CD8-positive, alpha-beta memory T cell (primary cell): ENCODE data around the gene NEDD4L. TPM values are rescaled to one million over a fixed set of nuclear protein-coding genes. Genes with fewer than 3 reads are reported as not detected.

Source experiments
- CTCF ChIA-PET: fragments of 350-600 bp; sonication (Branson Sonifier 250); formaldehyde crosslinking; loops from one replicate; lab custom pipeline; 2021; ENCODE audit warnings: antibody characterized with exemption; lab: Charles Lee
- POLR2A ChIA-PET: fragments of 350-600 bp; sonication (Branson Sonifier 250); formaldehyde crosslinking; loops from one replicate; lab custom pipeline; 2021; ENCODE audit warnings: antibody characterized with exemption; lab: Charles Lee
- DNase-seq, 5 donors: peaks; one replicate each; pipeline versions ENCODE4 v3.0.0 to v3.0.0-alpha.2; 2020 to 2022; ENCODE audit warnings: mixed read lengths in 1 of 5
- H3K27ac ChIP-seq: one replicate; pipeline ENCODE4 v1.7.0; 2013; ENCODE audit warnings: low read depth, mild to moderate bottlenecking, low read length, moderate library complexity
- H3K27me3 ChIP-seq: 2 replicates; pipeline ENCODE4 v1.7.0; 2013; ENCODE audit warnings: low read length, mild to moderate bottlenecking; ENCODE audit not compliant: insufficient read depth, poor library complexity, severe bottlenecking
- H3K36me3 ChIP-seq: 2 replicates; pipeline ENCODE4 v1.7.0; 2013; ENCODE audit warnings: mild to moderate bottlenecking, low read length, moderate library complexity; ENCODE audit not compliant: insufficient read depth
- H3K4me1 ChIP-seq: 2 replicates; pipeline ENCODE4 v1.7.0; 2013; ENCODE audit warnings: mild to moderate bottlenecking, low read length, moderate library complexity; ENCODE audit not compliant: insufficient read depth
- H3K4me3 ChIP-seq: 2 replicates; pipeline ENCODE4 v1.7.0; 2013; ENCODE audit warnings: mild to moderate bottlenecking, low read length
- H3K9me3 ChIP-seq: 2 replicates; pipeline ENCODE4 v1.7.0; 2013; ENCODE audit warnings: mild to moderate bottlenecking, low read length
- H3K27ac Mint-ChIP-seq, 8 donors: one replicate each; pipeline ENCODE4 v1.8.0; 2020 to 2021; ENCODE audit warnings: mixed read lengths in 8 of 8, mild to moderate bottlenecking in 6 of 8, inconsistent platforms in 3 of 8, moderate library complexity in 3 of 8
- H3K27me3 Mint-ChIP-seq, 2 donors: one replicate each; pipeline ENCODE4 v1.8.0; 2020 to 2021; ENCODE audit warnings: mixed read lengths in 2 of 2, mild to moderate bottlenecking in 1 of 2, moderate library complexity in 1 of 2
- H3K36me3 Mint-ChIP-seq, 3 donors: one replicate each; pipeline ENCODE4 v1.8.0; 2020 to 2021; ENCODE audit warnings: mixed read lengths in 3 of 3, inconsistent platforms in 1 of 3, mild to moderate bottlenecking in 1 of 3
- H3K4me1 Mint-ChIP-seq, 3 donors: one replicate each; pipeline ENCODE4 v1.8.0; 2020 to 2021; ENCODE audit warnings: mixed read lengths in 3 of 3, inconsistent platforms in 1 of 3, mild to moderate bottlenecking in 1 of 3
- H3K4me3 Mint-ChIP-seq, 7 donors: one replicate each; pipeline ENCODE4 v1.8.0; 2020 to 2021; ENCODE audit warnings: mixed read lengths in 7 of 7, mild to moderate bottlenecking in 6 of 7, moderate library complexity in 4 of 7, inconsistent platforms in 2 of 7
- H3K9me3 Mint-ChIP-seq, 5 donors: one replicate each; pipeline ENCODE4 v1.8.0; 2020 to 2022; ENCODE audit warnings: mixed read lengths in 5 of 5, mild to moderate bottlenecking in 3 of 5, moderate library complexity in 2 of 5, inconsistent platforms in 1 of 5
- polyA plus RNA-seq: library from polyadenylated mRNA; unstranded; fragments of 300-500 nt; fragmentation: Illumina TruSeq; gene quantifications from one replicate; pipeline ENCODE4 v1.2.3, GENCODE V29; 2021
- total RNA-seq, 2 experiments: library from RNA; stranded (reverse); gene quantifications; one replicate each; pipeline ENCODE4 v1.2.3, GENCODE V29; 2021

NEDD4L gene
- total and polyA plus RNA-seq, 3 experiments from 2014 or later = 1.4 to 4.1 (median 3.0) TPM

DNA sequence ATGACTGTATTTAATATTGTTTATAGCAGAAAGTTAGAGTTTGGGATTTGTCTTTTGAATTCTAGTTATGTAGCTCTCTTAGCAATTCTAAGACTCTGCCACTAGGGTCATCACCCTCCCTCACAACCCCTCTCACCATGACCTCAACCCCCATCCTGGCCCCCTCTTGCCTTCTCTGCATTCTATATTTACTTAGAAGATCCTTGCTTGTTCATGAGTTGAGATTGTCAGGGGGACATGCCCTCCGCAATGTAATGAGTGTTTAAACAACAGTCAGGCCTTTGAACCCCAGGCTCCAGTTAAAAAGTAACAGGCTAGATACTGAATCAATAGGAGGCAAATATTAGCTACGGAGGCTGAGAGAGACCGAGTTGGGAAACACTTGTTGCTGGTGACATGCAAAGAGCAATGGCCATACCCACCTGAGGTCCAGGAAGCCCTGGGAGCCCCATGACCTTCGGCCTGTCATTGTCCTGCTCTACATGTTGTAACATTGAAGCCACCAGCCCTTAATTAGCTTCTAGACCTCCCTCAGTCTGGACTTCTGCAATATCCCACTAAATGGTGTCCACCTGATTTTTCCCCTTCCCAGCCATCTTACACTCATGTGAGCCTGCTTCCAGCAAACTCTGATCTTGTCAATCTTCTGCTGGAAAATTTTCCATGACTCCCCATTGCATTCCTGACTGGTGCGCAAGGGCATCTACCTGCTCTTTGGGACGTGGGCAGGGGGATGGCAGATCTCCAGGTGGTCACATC, 363.8 kb downstream of the NEDD4L start:
- H3K9me3 ChIP-seq = no peaks in the 10 kb centered on the region
- H3K4me3 Mint-ChIP-seq = no peak overlapping the region
- H3K36me3 Mint-ChIP-seq = peaks cover 0 to 2% (median 0%) of the 10 kb centered on the region in 3 donors
- H3K27ac Mint-ChIP-seq = no peak overlapping the region
- H3K27me3 Mint-ChIP-seq = peaks cover 2 to 5% of the 10 kb centered on the region in 2 donors
- no peaks in the 10 kb centered on the region for H3K27me3 ChIP-seq
- no peaks in the 10 kb centered on the region for H3K4me1 Mint-ChIP-seq
- ChIA-PET POLR2A (no interaction called here), CTCF (no interaction called here)
- no peak overlapping the region for H3K4me3 ChIP-seq
- H3K4me1 ChIP-seq = no peaks in the 10 kb centered on the region
- no peaks in the 10 kb centered on the region for H3K9me3 Mint-ChIP-seq
- H3K36me3 ChIP-seq = no peaks in the 10 kb centered on the region
- DNase-seq = no peak
- no peak overlapping the region for H3K27ac ChIP-seq

GRCh38 chr18:58408665-58409064, 364.6 kb downstream of the NEDD4L start:
- no peaks in the 10 kb centered on the region for H3K27me3 ChIP-seq
- CTCF ChIA-PET = no interaction called here
- POLR2A ChIA-PET = no interaction called here
- DNase-seq = no peak
- no peaks in the 10 kb centered on the region for H3K36me3 ChIP-seq
- no peak overlapping the region for H3K4me3 ChIP-seq
- Mint-ChIP-seq H3K4me3 (no peak overlapping the region), H3K9me3 (no peaks in the 10 kb centered on the region), H3K27me3 (peaks cover 2 to 5% of the 10 kb centered on the region in 2 donors), H3K4me1 (no peaks in the 10 kb centered on the region), H3K27ac (no peak overlapping the region), H3K36me3 (peaks cover 0 to 2% (median 0%) of the 10 kb centered on the region in 3 donors)
- no peaks in the 10 kb centered on the region for H3K4me1 ChIP-seq
- no peaks in the 10 kb centered on the region for H3K9me3 ChIP-seq
- H3K27ac ChIP-seq = no peak overlapping the region

DNA sequence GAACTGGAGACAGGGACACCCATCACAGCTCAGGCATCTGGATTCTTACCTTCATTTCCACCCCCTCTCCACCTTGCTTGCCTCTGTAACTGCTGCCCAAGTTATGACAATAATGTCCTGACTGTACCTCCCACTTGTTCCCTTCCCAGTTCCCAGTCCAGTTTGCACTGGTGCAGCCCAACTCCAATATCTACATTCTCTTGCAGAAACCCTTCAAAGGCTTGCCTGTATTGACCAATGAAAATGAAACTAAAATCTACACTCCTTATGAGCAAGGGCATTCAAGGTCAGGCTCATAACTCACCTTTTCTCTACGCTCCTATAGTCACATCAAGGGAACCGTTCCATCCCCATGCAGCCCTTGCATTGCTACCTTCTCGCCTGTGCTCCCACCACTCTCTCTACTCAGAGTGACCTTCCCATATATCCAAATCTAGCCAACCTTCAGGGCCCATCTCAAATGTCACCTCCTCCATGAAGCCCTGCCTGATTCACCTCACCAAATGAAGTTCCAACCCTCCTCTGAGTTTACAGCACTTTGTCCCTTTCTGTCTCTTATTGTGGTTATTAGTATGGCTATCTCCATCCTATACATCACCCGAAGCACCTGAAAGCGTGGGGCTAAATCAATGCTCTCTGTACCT, 365.9 kb downstream of the NEDD4L start:
- ChIA-PET CTCF (no interaction called here), POLR2A (no interaction called here)
- Histone ChIP-seq H3K9me3 (no peaks in the 10 kb centered on the region), H3K27ac (no peak overlapping the region), H3K27me3 (no peaks in the 10 kb centered on the region), H3K4me1 (no peaks in the 10 kb centered on the region), H3K36me3 (no peaks in the 10 kb centered on the region), H3K4me3 (no peak overlapping the region)
- H3K27ac Mint-ChIP-seq = no peak overlapping the region
- peaks cover 0 to 2% (median 0%) of the 10 kb centered on the region in 3 donors for H3K36me3 Mint-ChIP-seq
- no peak overlapping the region for H3K4me3 Mint-ChIP-seq
- peaks cover under 1 to 5% of the 10 kb centered on the region in 2 donors for H3K27me3 Mint-ChIP-seq
- DNase-seq = no peak
- H3K4me1 Mint-ChIP-seq = no peaks in the 10 kb centered on the region
- no peaks in the 10 kb centered on the region for H3K9me3 Mint-ChIP-seq

GRCh38 chr18:58411323-58411722, 367.3 kb downstream of the NEDD4L start:
- no peak overlapping the region for H3K4me3 ChIP-seq
- H3K27me3 ChIP-seq = no peaks in the 10 kb centered on the region
- no peak overlapping the region for H3K27ac ChIP-seq
- CTCF ChIA-PET = no interaction called here
- Mint-ChIP-seq H3K4me3 (no peak overlapping the region), H3K27ac (peak overlapping the region in 1 of 8 donors; percentile 5), H3K36me3 (peaks cover 0 to 2% (median 0%) of the 10 kb centered on the region in 3 donors), H3K27me3 (peaks cover 2 to 3% of the 10 kb centered on the region in 2 donors), H3K4me1 (no peaks in the 10 kb centered on the region), H3K9me3 (no peaks in the 10 kb centered on the region)
- no peak for DNase-seq
- no peaks in the 10 kb centered on the region for H3K4me1 ChIP-seq
- POLR2A ChIA-PET = no interaction called here
- no peaks in the 10 kb centered on the region for H3K9me3 ChIP-seq
- H3K36me3 ChIP-seq = no peaks in the 10 kb centered on the region

DNA sequence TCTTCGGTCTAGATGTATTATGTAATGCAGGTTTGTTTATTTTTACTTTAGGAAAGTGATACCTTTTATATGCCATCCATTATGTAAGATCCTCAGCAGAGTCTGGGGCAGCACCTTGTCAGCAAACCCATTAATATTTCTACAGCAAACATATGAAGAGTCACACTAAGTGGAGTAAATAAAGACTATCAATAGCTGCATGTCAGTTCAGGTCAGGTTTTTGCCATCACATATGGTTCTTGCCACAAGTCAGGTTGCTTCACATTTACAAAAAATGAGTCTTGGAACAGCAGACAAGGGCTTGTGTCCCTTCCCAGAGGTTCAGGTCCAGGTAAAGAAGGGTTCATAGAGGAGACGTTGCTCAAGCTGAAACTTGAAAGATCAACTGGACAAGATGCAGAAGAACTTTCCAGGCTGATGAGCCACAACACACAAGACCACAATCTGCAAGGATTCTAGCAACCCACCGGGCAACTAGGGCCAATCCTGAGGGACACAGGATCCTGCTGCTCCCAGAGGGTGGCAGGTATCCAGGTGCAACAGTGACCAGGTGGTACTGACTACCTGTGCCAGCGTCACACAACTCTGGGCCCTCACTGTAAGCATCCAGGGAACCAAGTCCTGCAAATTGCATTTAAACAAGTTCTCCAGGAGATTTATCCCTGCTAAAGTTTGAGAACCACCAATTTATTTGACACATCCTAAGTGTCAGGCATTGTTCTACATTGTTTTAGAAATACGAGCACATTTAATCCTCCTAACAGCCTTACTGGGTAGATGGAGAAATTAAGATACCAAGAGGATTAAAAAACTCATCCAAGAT, 369.0 kb downstream of the NEDD4L start:
- ChIA-PET POLR2A (no interaction called here), CTCF (no interaction called here)
- Mint-ChIP-seq H3K27me3 (peaks cover 5 to 9% of the 10 kb centered on the region in 2 donors), H3K4me1 (no peaks in the 10 kb centered on the region), H3K4me3 (no peak overlapping the region), H3K9me3 (no peaks in the 10 kb centered on the region), H3K36me3 (no peaks in the 10 kb centered on the region), H3K27ac (no peak overlapping the region)
- H3K27me3 ChIP-seq = no peaks in the 10 kb centered on the region
- H3K9me3 ChIP-seq = no peaks in the 10 kb centered on the region
- no peaks in the 10 kb centered on the region for H3K36me3 ChIP-seq
- H3K4me3 ChIP-seq = no peak overlapping the region
- no peak overlapping the region for H3K27ac ChIP-seq
- H3K4me1 ChIP-seq = no peaks in the 10 kb centered on the region
- no peak for DNase-seq

DNA sequence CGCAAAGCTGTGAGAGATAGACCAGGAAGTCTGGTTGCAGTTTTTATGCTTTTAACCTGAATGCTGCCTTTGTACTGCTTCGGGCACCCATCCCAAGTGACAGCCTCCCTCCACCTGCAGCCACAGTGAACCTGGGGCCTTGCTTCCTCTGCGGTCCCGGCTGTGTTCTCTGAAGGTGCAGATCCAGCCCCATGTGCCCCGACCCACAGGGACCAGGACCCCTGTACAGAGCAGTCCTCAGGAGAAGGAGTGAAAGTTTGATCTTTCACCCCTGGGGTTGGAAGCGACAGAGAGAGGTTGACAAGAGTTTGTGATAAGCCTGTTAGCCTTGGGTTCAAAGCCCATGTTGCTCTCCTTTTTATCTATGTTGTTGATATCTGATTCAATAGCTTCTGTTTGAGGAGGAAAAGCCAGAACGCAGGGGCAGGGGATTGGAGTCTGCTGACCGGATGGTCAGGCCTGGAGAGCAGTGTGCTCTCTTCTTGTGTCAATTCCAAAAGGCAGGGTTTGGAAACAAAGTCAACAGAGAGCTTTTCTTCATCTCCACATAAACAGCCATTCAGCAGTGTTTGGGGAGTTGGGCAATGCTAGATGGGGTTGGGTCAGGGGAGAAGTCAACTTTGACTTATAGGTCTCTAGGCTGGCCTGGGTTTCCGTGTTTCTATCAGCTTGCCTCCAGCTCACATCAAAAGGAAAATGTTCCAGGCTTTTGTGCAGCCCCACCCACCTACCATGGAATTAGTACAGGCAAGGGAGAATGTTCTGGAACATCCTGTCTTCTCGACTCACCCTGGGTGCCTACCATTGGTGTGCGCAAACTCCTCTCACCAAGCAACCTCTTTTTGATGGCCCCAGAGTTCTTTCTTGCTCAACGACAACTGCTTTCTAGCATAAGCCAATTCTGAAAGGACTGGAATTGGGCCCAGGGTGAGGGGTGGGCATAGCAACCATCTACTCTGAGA, 369.9 kb downstream of the NEDD4L start:
- no peak overlapping the region for H3K4me3 ChIP-seq
- no peaks in the 10 kb centered on the region for H3K9me3 ChIP-seq
- H3K27ac ChIP-seq = no peak overlapping the region
- Mint-ChIP-seq H3K4me1 (no peaks in the 10 kb centered on the region), H3K27me3 (peaks cover 6 to 14% of the 10 kb centered on the region in 2 donors), H3K4me3 (no peak overlapping the region), H3K27ac (no peak overlapping the region), H3K9me3 (no peaks in the 10 kb centered on the region), H3K36me3 (no peaks in the 10 kb centered on the region)
- H3K36me3 ChIP-seq = no peaks in the 10 kb centered on the region
- POLR2A ChIA-PET = no interaction called here
- no peak for DNase-seq
- H3K4me1 ChIP-seq = no peaks in the 10 kb centered on the region
- H3K27me3 ChIP-seq = no peaks in the 10 kb centered on the region
- CTCF ChIA-PET = no interaction called here

DNA sequence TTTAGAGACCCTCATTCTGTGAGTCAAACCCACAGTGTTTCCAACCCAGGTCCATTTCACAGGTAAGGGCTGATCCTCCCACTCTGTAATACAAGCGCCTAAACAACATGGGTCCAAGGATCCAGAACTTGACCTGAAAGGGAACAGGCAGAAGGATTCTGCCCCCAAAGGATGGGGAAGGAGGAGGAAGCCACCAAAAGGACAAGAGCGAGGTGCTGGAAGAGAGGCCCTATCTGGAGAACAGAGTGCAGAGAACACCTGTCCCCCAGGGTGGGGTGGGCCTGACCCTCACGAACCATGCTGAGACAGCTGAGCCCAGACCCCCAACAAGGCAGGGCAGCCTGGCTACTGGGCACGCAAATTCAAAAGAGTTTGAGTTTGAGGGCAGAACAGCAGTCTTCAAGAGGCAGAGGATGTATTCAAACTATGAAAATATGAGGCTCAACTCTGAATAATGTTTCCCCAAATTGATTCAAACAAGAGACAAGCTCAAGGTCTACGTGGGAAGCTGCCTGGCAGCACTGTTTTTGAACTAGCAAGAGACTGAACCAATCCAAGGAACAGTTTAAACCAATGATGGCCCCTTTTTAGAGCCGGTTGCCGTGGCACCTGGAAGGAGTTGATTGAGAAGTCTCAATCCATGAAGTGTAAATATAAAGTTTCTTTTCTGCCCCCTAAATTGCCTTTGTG, 372.1 kb downstream of the NEDD4L start:
- no peak for DNase-seq
- H3K27me3 Mint-ChIP-seq = peaks cover 6 to 14% of the 10 kb centered on the region in 2 donors
- H3K9me3 ChIP-seq = no peaks in the 10 kb centered on the region
- no peak overlapping the region for H3K27ac ChIP-seq
- ChIA-PET POLR2A (no interaction called here), CTCF (interaction anchor here (1.6 to 1.7 kb wide), 2 partner anchors 24 to 348 kb away, joined by 4 read pairs; no protein-coding TSS in a partner anchor)
- no peak overlapping the region for H3K4me3 ChIP-seq
- no peaks in the 10 kb centered on the region for H3K36me3 ChIP-seq
- H3K4me1 Mint-ChIP-seq = no peaks in the 10 kb centered on the region
- no peak overlapping the region for H3K4me3 Mint-ChIP-seq
- H3K27me3 ChIP-seq = no peaks in the 10 kb centered on the region
- peak overlapping the region in 1 of 8 donors; percentile 43 for H3K27ac Mint-ChIP-seq
- no peaks in the 10 kb centered on the region for H3K4me1 ChIP-seq
- no peaks in the 10 kb centered on the region for H3K9me3 Mint-ChIP-seq
- H3K36me3 Mint-ChIP-seq = no peaks in the 10 kb centered on the region
